DND-41 (cell line): ENCODE results near the gene NAA80.
A peak's percentile ranks its signal among the peaks of the same experiment; 100 is the strongest.

ENCODE experiments used
- ATAC-seq: fragments of 200-7000 bp; cut with Tn5 transposase; 3 replicates; pipeline ENCODE4 v1.9.1; 2021; ENCODE audit warnings: low read depth; ENCODE audit not compliant: insufficient read depth
- DNase-seq: peaks from one replicate; pipeline ENCODE4 v3.0.0-alpha.2; 2020
- H2AFZ ChIP-seq: 2 replicates; pipeline ENCODE4 v1.6.0; 2012; ENCODE audit warnings: low read depth, low read length
- H3K27ac ChIP-seq: 2 replicates; pipeline ENCODE4 v1.5.1; 2012; ENCODE audit warnings: low read length, inconsistent platforms
- H3K27me3 ChIP-seq: fragments of 200-600 bp; sonication (generic); 2 replicates; pipeline ENCODE4 v1.6.0; 2012; ENCODE audit warnings: low read length, mild to moderate bottlenecking, inconsistent platforms; ENCODE audit not compliant: insufficient read depth, poor library complexity
- H3K36me3 ChIP-seq: 2 replicates; pipeline ENCODE4 v1.5.1; 2012; ENCODE audit warnings: low read length, inconsistent platforms; ENCODE audit not compliant: insufficient read depth
- H3K4me1 ChIP-seq: 2 replicates; pipeline ENCODE4 v1.5.1; 2012; ENCODE audit warnings: mild to moderate bottlenecking, low read length; ENCODE audit not compliant: insufficient read depth
- H3K4me2 ChIP-seq: 2 replicates; pipeline ENCODE4 v1.6.0; 2012; ENCODE audit warnings: mild to moderate bottlenecking, moderate library complexity, low read length, inconsistent platforms; ENCODE audit not compliant: insufficient read depth
- H3K4me3 ChIP-seq, 2 experiments: fragments of 200-600 bp in 1 of 2; shearing (Covaris generic) in 1 of 2; 2 replicates each; pipeline ENCODE4 v1.5.1; 2012 to 2016; ENCODE audit warnings: inconsistent platforms in 2 of 2, low read length in 2 of 2, mild to moderate bottlenecking in 2 of 2, low read depth in 1 of 2, moderate library complexity in 1 of 2
- H3K79me2 ChIP-seq: 2 replicates; pipeline ENCODE4 v1.6.0; 2012; ENCODE audit warnings: low read length, inconsistent platforms; ENCODE audit not compliant: insufficient read depth
- H3K9ac ChIP-seq: 2 replicates; pipeline ENCODE4 v1.6.0; 2012; ENCODE audit warnings: low read depth, mild to moderate bottlenecking, inconsistent platforms, low read length, moderate library complexity
- H3K9me3 ChIP-seq: 2 replicates; pipeline ENCODE4 v1.5.1; 2012; ENCODE audit warnings: low read length, moderate library complexity, mild to moderate bottlenecking, inconsistent platforms; ENCODE audit not compliant: insufficient read depth, severe bottlenecking
- H4K20me1 ChIP-seq: 2 replicates; pipeline ENCODE4 v1.6.0; 2012; ENCODE audit warnings: low read length; ENCODE audit not compliant: insufficient read depth
- CTCF ChIP-seq: IDR thresholded peaks from 2 replicates; pipeline ENCODE4 v1.5.1; 2012; ENCODE audit warnings: borderline replicate concordance, low read length, moderate library complexity, mild to moderate bottlenecking; ENCODE audit not compliant: poor library complexity, severe bottlenecking; ENCODE audit errors: extremely low read depth
- EZH2 ChIP-seq: IDR thresholded peaks from 3 replicates; pipeline ENCODE4 v1.6.1; 2012; ENCODE audit warnings: borderline replicate concordance, low read depth, mild to moderate bottlenecking, moderate library complexity, low read length, inconsistent platforms; ENCODE audit not compliant: severe bottlenecking

Gene NAA80

GRCh38 chr3:50302095-50303012, 3.1 kb upstream of the NAA80 start:
- Histone ChIP-seq H3K79me2 (peaks cover 7% of the 10 kb centered on the region; the same call in 1 of the 2 replicates), H3K9me3 (peaks cover 4% of the 10 kb centered on the region), H3K9ac (no peak overlapping the region), H3K27me3 (no peaks in the 10 kb centered on the region), H3K4me2 (no peak overlapping the region), H4K20me1 (peaks cover 3% of the 10 kb centered on the region; the same call in 1 of the 2 replicates), H3K36me3 (peaks cover 2% of the 10 kb centered on the region; the same call in 1 of the 2 replicates), H3K27ac (no peak overlapping the region), H3K4me1 (peaks cover 28% of the 10 kb centered on the region), H3K4me3 (no peak overlapping the region), H2AFZ (no peak overlapping the region)
- no peak for DNase-seq
- ATAC-seq: no peak
- no peak for TF ChIP-seq EZH2
- no peak for TF ChIP-seq CTCF

- H3K36me3 ChIP-seq: peaks cover 6% of the 10 kb centered on the region; the same call in 1 of the 2 replicates
- H3K27ac ChIP-seq: no peak overlapping the region
- ATAC-seq (no peak), DNase-seq (no peak)
- H3K4me3 ChIP-seq: no peak overlapping the region
- no peaks in the 10 kb centered on the region for H3K9me3 ChIP-seq
- TF ChIP-seq CTCF (no peak), EZH2 (no peak)
- no peaks in the 10 kb centered on the region for H3K27me3 ChIP-seq
- H3K9ac ChIP-seq: peak overlapping the region; percentile 92; the same call in 1 of the 2 replicates
- H3K4me2 ChIP-seq: peak overlapping the region; percentile 100
- peaks cover 3% of the 10 kb centered on the region; the same call in 1 of the 2 replicates for H4K20me1 ChIP-seq
- H3K4me1 ChIP-seq: peaks cover 28% of the 10 kb centered on the region
- no peak overlapping the region for H2AFZ ChIP-seq
- peaks cover 7% of the 10 kb centered on the region; the same call in 1 of the 2 replicates for H3K79me2 ChIP-seq
Observed at GRCh38 chr3:50300681-50301254, 1.6 kb upstream of the NAA80 start.

GRCh38 chr3:50299929-50300680, 900 bp upstream of the NAA80 start:
- peak overlapping the region; percentile 92 for H3K9ac ChIP-seq
- peaks cover 28% of the 10 kb centered on the region for H3K4me1 ChIP-seq
- DNase-seq (no peak), ATAC-seq (no peak)
- H3K79me2 ChIP-seq: peaks cover 7% of the 10 kb centered on the region; the same call in 1 of the 2 replicates
- H2AFZ ChIP-seq: peak overlapping the region; percentile 91
- H3K27me3 ChIP-seq: no peaks in the 10 kb centered on the region
- H4K20me1 ChIP-seq: peaks cover 3% of the 10 kb centered on the region; the same call in 1 of the 2 replicates
- H3K4me3 ChIP-seq: peak overlapping the region; percentile 33 to 82; a peak in 3 of 4 replicates
- peak overlapping the region; percentile 83 for H3K27ac ChIP-seq
- peaks cover 6% of the 10 kb centered on the region; the same call in 1 of the 2 replicates for H3K36me3 ChIP-seq
- H3K4me2 ChIP-seq: peak overlapping the region; percentile 100
- no peaks in the 10 kb centered on the region for H3K9me3 ChIP-seq
- TF ChIP-seq EZH2: no peak
- no peak for TF ChIP-seq CTCF
